Bronchial epithelial cell (primary cell): ENCODE data around the gene RIC1. TPM values are rescaled to one million over a fixed set of nuclear protein-coding genes. Genes with fewer than 3 reads are reported as not detected.
A peak's percentile ranks its signal among the peaks of the same experiment; 100 is the strongest.
"Not testable (repeated sequence)": the region's sequence is repeated elsewhere in the genome, so short reads cannot be mapped to it uniquely, and the experiment has no call there.

ENCODE experiments used
- DNase-seq: peaks from one replicate; pipeline ENCODE4 v3.0.0-alpha.2; 2010; ENCODE audit warnings: low read depth
- FAIRE-seq: peaks from 2 replicates; lab custom pipeline; 2011; peaks lifted over from hg19 to GRCh38; lab: Jason Lieb, UNC
- H3K27me3 ChIP-seq: 2 replicates; pipeline ENCODE4 v1.5.1; 2011; ENCODE audit warnings: low read length; ENCODE audit not compliant: control insufficient read depth, insufficient read depth
- H3K36me3 ChIP-seq: 2 replicates; pipeline ENCODE4 v1.5.1; 2011; ENCODE audit warnings: low read length; ENCODE audit not compliant: control insufficient read depth, insufficient read depth
- H3K4me3 ChIP-seq: 2 replicates; pipeline ENCODE4 v1.5.1; 2011; ENCODE audit warnings: mild to moderate bottlenecking, low read depth, low read length, control low read depth
- CTCF ChIP-seq: IDR thresholded peaks from 2 replicates; pipeline ENCODE4 v1.5.1; 2011; ENCODE audit warnings: mild to moderate bottlenecking, moderate library complexity, low read length, control low read depth, inconsistent platforms; ENCODE audit not compliant: insufficient read depth, severe bottlenecking
- total RNA-seq: library from RNA; depleted of rRNA; stranded (reverse); fragments of >200 nt; gene quantifications from 2 replicates; pipeline ENCODE4 v1.2.1, GENCODE V29; 2014

Gene RIC1
- total RNA-seq, 1 donor from 2014 or later: 34.2 TPM

- H3K4me3 ChIP-seq: no peak overlapping the region
- no peak for TF ChIP-seq CTCF
- no peak for FAIRE-seq
- no peaks in the 10 kb centered on the region for H3K27me3 ChIP-seq
- no peak for DNase-seq
- no peaks in the 10 kb centered on the region for H3K36me3 ChIP-seq
Measured at GRCh38 chr9:5624655-5625054, 4.3 kb upstream of the RIC1 start.

GRCh38 chr9:5626727-5627634 lies 1.9 kb upstream of the RIC1 start:
- Histone ChIP-seq H3K4me3 (no peak overlapping the region), H3K27me3 (no peaks in the 10 kb centered on the region), H3K36me3 (no peaks in the 10 kb centered on the region)
- peak; percentile 51 for DNase-seq
- FAIRE-seq: no peak
- no peak for TF ChIP-seq CTCF

- FAIRE-seq, H3K27me3 ChIP-seq, DNase-seq, H3K36me3 ChIP-seq: not testable (repeated sequence)
- peak overlapping the region; percentile 96 for H3K4me3 ChIP-seq
Measured at GRCh38 chr9:5627686-5628085, 1.2 kb upstream of the RIC1 start.

GRCh38 chr9:5628183-5628529 lies 751 bp upstream of the RIC1 start:
- Histone ChIP-seq H3K4me3 (peak overlapping the region; percentile 96), H3K27me3 (no peaks in the 10 kb centered on the region), H3K36me3 (no peaks in the 10 kb centered on the region)
- FAIRE-seq: no peak
- no peak for TF ChIP-seq CTCF
- DNase-seq: peak; percentile 27

- Histone ChIP-seq H3K36me3 (no peaks in the 10 kb centered on the region), H3K4me3 (peak overlapping the region; percentile 96), H3K27me3 (no peaks in the 10 kb centered on the region)
- no peak for TF ChIP-seq CTCF
- FAIRE-seq (no peak), DNase-seq (peak; percentile 42)
Measured at GRCh38 chr9:5629312-5630080, 589 bp downstream of the RIC1 start.

- H3K27me3 ChIP-seq: no peaks in the 10 kb centered on the region
- no peaks in the 10 kb centered on the region for H3K36me3 ChIP-seq
- no peak for FAIRE-seq
- TF ChIP-seq CTCF: no peak
- peak overlapping the region; percentile 96 for H3K4me3 ChIP-seq
- DNase-seq: peak; percentile 44
Measured at GRCh38 chr9:5630081-5630507, 1.2 kb downstream of the RIC1 start.
